Esophagus muscularis mucosa (tissue), 4 donors: Measurements from ENCODE around the gene AIF1L. TPM values are rescaled to one million over a fixed set of nuclear protein-coding genes. Genes with fewer than 3 reads are reported as not detected.

ENCODE experiments used
- DNase-seq: peaks from one replicate; pipeline ENCODE4 v3.0.0-alpha.2; 2017; ENCODE audit errors: extremely low spot score
- H3K27ac ChIP-seq, 4 donors: fragments of 200-600 bp; sonication (generic); replicated peaks in 1 of 4; 1 replicate in 3 of 4; 2 replicates in 1 of 4; pipeline ENCODE4 v1.5.1; 2016 to 2019; ENCODE audit warnings: mild to moderate bottlenecking in 1 of 4
- H3K27me3 ChIP-seq, 4 donors: fragments of 200-600 bp; sonication (generic); one replicate each; pipeline versions ENCODE4 v1.5.1 to v1.6.0; 2016 to 2019
- H3K36me3 ChIP-seq, 4 donors: fragments of 200-600 bp; sonication (generic); one replicate each; pipeline ENCODE4 v1.5.1; 2016 to 2019
- H3K4me1 ChIP-seq, 4 donors: fragments of 200-600 bp; sonication (generic); one replicate each; pipeline ENCODE4 v1.5.1; 2016 to 2019
- H3K4me3 ChIP-seq, 4 donors: fragments of 200-600 bp; sonication (generic); 1 replicate in 2 of 4; 2 replicates in 2 of 4; pipeline ENCODE4 v1.5.1; 2016 to 2019; ENCODE audit warnings: mild to moderate bottlenecking in 4 of 4, moderate library complexity in 1 of 4
- H3K9me3 ChIP-seq, 4 donors: fragments of 200-600 bp; sonication (generic); 1 replicate in 3 of 4; 2 replicates in 1 of 4; pipeline ENCODE4 v1.5.1; 2016 to 2019
- EP300 ChIP-seq: sonication (generic); formaldehyde crosslinking; IDR thresholded peaks from one replicate; pipeline ENCODE4 v1.6.1; 2017; ENCODE audit warnings: antibody characterized with exemption
- POLR2A ChIP-seq: fragments of 450-650 bp; IDR thresholded peaks from one replicate; pipeline ENCODE4 v1.6.1; 2017; ENCODE audit warnings: antibody characterized with exemption, moderate library complexity, mild to moderate bottlenecking, low read depth
- POLR2AphosphoS5 ChIP-seq, 2 donors: sonication (generic); formaldehyde crosslinking; IDR thresholded peaks; one replicate each; pipeline ENCODE4 v1.6.1; 2017; ENCODE audit warnings: antibody characterized with exemption in 2 of 2
- WGBS: methylation state at CpG from one replicate; pipeline ENCODE4 v1.1.5; 2018; 5-methylcytosine and 5-hydroxymethylcytosine counted together
- intact Hi-C: fragments of 100-400 bp; cut with DNase I; formaldehyde crosslinking; loops from one replicate; pipeline ENCODE4 v1.15.1; 2023
- total RNA-seq, 4 donors: library from RNA; depleted of rRNA; stranded (reverse); fragments of >200 nt; gene quantifications; one replicate each; pipeline versions ENCODE4 v1.1.0 to v1.2.1, GENCODE V29; 2016
- TF ChIP-seq, protein P1 (sequence below), 3 experiments: fragments of 200-600 bp in 2 of 3; fragments of 450-650 bp in 1 of 3; sonication (generic) in 2 of 3; IDR thresholded peaks; one replicate each; pipeline ENCODE4 v1.5.1; 2017 to 2019; ENCODE audit warnings: antibody characterized with exemption in 3 of 3, mild to moderate bottlenecking in 2 of 3, moderate library complexity in 1 of 3

Gene AIF1L
- total RNA-seq, result 10 to 100 TPM in 3 of 4 donors, 1 to 10 TPM in 1; 9.1 to 24.8 (median 19.3) TPM

DNA sequence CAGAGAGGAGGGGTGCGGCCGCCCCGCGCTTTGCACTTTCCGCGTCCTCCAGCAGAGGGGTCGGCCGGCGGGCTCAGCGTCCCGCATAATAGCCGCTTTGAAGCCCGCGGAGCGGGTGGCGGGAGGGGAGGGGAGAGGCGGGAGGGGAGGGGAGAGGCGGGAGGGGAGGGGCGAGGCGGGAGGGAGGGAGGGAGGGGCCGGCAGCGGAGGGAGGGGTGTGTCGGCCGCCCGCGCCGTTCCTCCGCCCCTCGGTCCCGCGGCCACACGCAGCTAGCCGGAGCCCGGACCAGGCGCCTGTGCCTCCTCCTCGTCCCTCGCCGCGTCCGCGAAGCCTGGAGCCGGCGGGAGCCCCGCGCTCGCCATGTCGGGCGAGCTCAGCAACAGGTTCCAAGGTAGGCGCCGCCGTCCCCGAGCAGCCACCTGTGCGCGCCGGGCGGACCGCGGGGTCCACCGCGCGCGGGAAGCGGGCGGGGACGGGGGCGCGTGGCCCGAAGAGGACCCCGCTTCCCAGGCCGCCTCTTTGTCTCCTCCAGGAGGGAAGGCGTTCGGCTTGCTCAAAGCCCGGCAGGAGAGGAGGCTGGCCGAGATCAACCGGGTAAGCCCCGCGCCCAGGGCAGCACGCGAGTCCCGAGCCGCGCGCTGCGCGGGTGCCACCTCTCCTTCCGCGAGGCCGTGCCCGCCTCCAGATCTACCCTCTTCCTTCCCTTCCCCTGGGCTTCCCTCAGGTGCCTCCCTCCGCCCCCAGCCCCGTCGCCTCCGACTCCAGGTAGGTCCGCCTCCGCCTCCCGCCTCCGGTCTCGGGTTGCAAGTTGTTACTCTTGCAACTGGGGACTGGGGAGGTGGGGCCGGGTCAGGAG lies at the start of gene AIF1L:
Gene AIF1L (plus strand): TSS at position 263 of the 857 bp plus-strand sequence. CDS start 99 bp downstream, at position 362.
- peak within 1 kb of the TSS; percentile 61 to 77 (median 66) for H3K27ac ChIP-seq
- intact Hi-C loops, result no loop called here
- TF ChIP-seq EP300 (no peak), POLR2AphosphoS5 (IDR thresholded peaks at IDR 0.05) (peak in 1 of 2 donors; percentile 36), POLR2A (no peak)
- TF ChIP-seq, protein P1, sequence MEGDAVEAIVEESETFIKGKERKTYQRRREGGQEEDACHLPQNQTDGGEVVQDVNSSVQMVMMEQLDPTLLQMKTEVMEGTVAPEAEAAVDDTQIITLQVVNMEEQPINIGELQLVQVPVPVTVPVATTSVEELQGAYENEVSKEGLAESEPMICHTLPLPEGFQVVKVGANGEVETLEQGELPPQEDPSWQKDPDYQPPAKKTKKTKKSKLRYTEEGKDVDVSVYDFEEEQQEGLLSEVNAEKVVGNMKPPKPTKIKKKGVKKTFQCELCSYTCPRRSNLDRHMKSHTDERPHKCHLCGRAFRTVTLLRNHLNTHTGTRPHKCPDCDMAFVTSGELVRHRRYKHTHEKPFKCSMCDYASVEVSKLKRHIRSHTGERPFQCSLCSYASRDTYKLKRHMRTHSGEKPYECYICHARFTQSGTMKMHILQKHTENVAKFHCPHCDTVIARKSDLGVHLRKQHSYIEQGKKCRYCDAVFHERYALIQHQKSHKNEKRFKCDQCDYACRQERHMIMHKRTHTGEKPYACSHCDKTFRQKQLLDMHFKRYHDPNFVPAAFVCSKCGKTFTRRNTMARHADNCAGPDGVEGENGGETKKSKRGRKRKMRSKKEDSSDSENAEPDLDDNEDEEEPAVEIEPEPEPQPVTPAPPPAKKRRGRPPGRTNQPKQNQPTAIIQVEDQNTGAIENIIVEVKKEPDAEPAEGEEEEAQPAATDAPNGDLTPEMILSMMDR (IDR thresholded peaks at IDR 0.05), result peak in 1 of 3 experiments; percentile 17
- 3% methylated on average over 29 of the region's 99 CpGs for WGBS
- DNase-seq, result no peak
- H3K4me3 ChIP-seq, result peak within 1 kb of the TSS; percentile 60 to 64 (median 62)
- no peaks in the 10 kb centered on the region for H3K9me3 ChIP-seq
- peaks cover 0 to 75% (median 28%) of the 10 kb centered on the region in 4 donors for H3K27me3 ChIP-seq
- no peaks in the 10 kb centered on the region for H3K36me3 ChIP-seq
- peaks cover 15 to 46% (median 38%) of the 10 kb centered on the region in 4 donors for H3K4me1 ChIP-seq

DNA sequence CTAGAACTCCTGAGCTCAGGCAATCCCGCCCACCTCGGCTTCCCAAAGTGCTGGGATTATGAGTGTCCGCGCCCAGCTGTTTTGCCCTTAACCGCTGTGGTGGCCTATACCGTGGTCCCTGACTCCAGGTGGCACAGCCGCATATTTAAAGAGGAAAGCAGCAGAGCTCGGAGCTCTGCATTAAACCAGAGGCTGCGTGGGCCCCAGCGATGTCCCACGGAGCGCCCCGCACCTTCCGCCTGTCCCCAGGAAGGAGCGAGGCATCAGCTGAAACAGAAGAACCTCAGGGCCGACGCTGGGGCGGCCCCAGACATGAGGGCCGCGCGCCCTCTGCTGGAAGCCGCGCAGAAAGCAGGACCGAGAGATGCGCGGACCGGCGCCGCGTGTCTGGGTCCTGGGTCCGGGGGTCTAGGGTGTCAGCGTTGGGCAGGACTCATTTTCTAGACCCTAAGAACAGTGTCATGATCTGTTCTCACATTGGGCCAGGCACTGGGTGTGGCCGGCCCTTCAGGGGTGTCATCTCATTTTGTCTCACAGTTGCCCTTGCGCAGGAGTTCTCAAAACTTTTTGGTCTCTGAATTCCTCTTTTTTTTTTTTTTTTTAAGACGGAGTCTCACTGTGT lies 49.6 kb upstream of the AIF1L start:
- DNase-seq, result no peak
- Histone ChIP-seq H3K9me3 (no peaks in the 10 kb centered on the region), H3K27ac (no peak overlapping the region), H3K4me1 (peaks cover 0 to 8% (median 6%) of the 10 kb centered on the region in 4 donors), H3K36me3 (no peaks in the 10 kb centered on the region), H3K27me3 (peaks cover 0 to 10% (median 0%) of the 10 kb centered on the region in 4 donors), H3K4me3 (peak overlapping the region in 2 of 4 donors; percentile 14 to 20)
- WGBS, result 21% methylated on average over 20 of the region's 35 CpGs
- no peak for TF ChIP-seq POLR2A
- no peak for TF ChIP-seq EP300
- peak in 1 of 2 donors; percentile 31 for TF ChIP-seq POLR2AphosphoS5 (IDR thresholded peaks at IDR 0.05)
- TF ChIP-seq, protein P1 (IDR thresholded peaks at IDR 0.05), result peak; percentile 86 to 95 (median 92)
- intact Hi-C loops, result loop anchor here (5.0 to 10.0 kb wide), 2 partner anchors 152 to 179 kb away; partner anchors contain the start of gene QRFP

DNA sequence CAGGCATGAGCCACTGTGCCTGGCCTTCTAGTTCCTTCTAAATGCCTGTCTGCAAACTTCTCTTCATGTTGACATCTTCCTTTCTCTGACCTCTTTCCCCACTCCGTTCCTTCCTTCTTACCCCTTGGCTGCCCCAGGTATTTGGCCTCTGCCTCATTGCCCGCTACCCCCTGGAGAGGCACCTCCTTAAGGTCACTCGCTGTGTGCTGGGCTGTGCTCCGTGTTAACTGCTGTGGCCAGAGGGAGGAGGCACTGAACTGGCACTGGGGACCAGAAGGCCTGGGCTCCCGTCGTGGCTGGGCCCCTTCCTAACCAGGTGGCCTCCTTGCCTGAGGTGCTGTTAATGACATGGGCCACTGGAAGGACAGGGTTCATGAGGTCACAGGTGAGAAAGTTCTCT lies 48.0 kb upstream of the AIF1L start:
- TF ChIP-seq, protein P1 (IDR thresholded peaks at IDR 0.05), result no peak
- TF ChIP-seq POLR2A (no peak), EP300 (no peak), POLR2AphosphoS5 (IDR thresholded peaks at IDR 0.05) (no peak)
- peaks cover 0 to 21% (median 0%) of the 10 kb centered on the region in 4 donors for H3K27me3 ChIP-seq
- intact Hi-C loops, result loop anchor here (5.0 to 10.0 kb wide), 2 partner anchors 154 to 181 kb away; partner anchors contain the start of gene QRFP
- no peak overlapping the region for H3K27ac ChIP-seq
- no peak overlapping the region for H3K4me3 ChIP-seq
- H3K4me1 ChIP-seq, result peaks cover 0 to 8% (median 6%) of the 10 kb centered on the region in 4 donors
- no peaks in the 10 kb centered on the region for H3K9me3 ChIP-seq
- WGBS, result 79% methylated on average over 4 of the region's 6 CpGs
- no peak for DNase-seq
- no peaks in the 10 kb centered on the region for H3K36me3 ChIP-seq

DNA sequence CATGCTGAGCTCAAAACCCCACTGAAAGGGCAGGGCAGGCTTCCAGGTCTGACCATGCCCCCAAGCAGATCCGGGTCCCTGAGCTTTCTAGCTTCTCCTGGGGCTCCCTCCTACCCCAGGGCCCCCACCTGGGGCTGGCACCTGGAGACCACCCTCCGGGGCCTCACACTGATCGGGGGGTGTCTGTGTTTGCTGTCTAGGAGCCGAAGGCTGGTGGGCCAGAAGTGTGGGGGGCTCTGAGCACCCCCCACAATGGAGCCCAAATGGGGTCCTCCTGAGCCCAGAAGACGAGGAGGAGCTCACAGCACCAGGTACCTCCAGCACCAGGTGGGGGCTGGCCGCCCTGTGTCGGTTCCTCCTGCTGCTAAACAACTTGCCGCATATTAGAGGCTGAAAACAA lies 47.5 kb upstream of the AIF1L start:
- Histone ChIP-seq H3K4me1 (peaks cover 0 to 8% (median 6%) of the 10 kb centered on the region in 4 donors), H3K4me3 (no peak overlapping the region), H3K9me3 (no peaks in the 10 kb centered on the region), H3K27me3 (peaks cover 0 to 22% (median 0%) of the 10 kb centered on the region in 4 donors), H3K27ac (no peak overlapping the region), H3K36me3 (no peaks in the 10 kb centered on the region)
- TF ChIP-seq, protein P1 (IDR thresholded peaks at IDR 0.05), result no peak
- TF ChIP-seq EP300, result no peak
- no peak for TF ChIP-seq POLR2A
- TF ChIP-seq POLR2AphosphoS5 (IDR thresholded peaks at IDR 0.05), result no peak
- WGBS, result 87% methylated on average over 8 of the region's 8 CpGs
- no peak for DNase-seq
- intact Hi-C loops, result loop anchor here (5.0 to 10.0 kb wide), 2 partner anchors 154 to 182 kb away; partner anchors contain the start of gene QRFP
